Measurements from ENCODE around the gene TTC3.
"Not testable (repeated sequence)": the region's sequence is repeated elsewhere in the genome, so short reads cannot be mapped to it uniquely, and the experiment has no call there.

TTC3 gene

GRCh38 chr21:37119421-37120218, 46.6 kb downstream of the TTC3 start:
- no peak for DNase-seq (ENCODE audit: low spot score)
- no peak for TF ChIP-seq CTCF (IDR thresholded peaks at IDR 0.05; ENCODE audit: extremely low read depth, missing control alignments)

DNA sequence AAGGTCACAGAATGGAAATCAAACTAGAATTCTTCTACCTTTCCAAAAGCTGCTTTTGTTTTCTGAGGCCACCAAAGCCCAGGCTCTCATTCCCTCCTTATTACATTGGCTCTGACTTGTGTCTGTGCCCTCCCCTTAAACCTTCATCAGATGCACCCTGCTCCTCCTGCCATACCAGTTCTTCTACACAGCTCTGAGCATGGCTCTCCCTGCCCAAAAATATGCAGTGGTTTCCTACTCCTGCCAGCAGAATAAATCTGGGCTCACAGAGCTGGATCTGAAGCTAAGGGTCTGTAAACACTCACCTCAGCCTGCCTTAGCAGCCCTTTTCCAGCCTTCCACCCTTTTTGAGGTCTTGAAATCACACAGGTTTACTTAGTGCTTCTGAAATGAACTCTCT, 55.0 kb downstream of the TTC3 start:
- no peak for TF ChIP-seq CTCF (IDR thresholded peaks at IDR 0.05; ENCODE audit: extremely low read depth, missing control alignments)
- no peak for DNase-seq (ENCODE audit: low spot score)

- no peak for TF ChIP-seq CTCF (IDR thresholded peaks at IDR 0.05; ENCODE audit: extremely low read depth, missing control alignments)
- no peak for DNase-seq (ENCODE audit: low spot score)
These were observed 57.9 kb downstream of the TTC3 start for GRCh38 chr21:37130971-37131370.

DNA sequence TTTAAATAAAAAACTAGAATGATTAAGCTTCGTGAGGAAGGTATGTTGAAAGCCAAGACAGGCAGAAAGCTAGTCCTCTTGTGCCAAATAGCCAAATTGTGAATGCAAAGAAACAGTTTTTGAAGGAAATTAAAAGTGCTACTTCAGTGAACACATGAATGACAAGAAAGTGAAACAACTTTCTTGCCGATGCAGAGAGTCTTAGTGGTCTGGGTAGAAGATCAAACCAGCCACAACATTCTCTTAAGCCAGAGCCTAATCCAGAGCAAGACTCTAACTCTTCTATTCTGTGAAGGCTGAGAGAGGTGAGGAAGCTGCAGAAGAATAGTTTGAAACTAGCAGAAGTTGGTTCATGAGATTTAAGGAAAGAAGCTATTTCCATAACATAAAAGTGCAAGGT, 63.2 kb downstream of the TTC3 start:
- no peak for DNase-seq (ENCODE audit: low spot score)

DNA sequence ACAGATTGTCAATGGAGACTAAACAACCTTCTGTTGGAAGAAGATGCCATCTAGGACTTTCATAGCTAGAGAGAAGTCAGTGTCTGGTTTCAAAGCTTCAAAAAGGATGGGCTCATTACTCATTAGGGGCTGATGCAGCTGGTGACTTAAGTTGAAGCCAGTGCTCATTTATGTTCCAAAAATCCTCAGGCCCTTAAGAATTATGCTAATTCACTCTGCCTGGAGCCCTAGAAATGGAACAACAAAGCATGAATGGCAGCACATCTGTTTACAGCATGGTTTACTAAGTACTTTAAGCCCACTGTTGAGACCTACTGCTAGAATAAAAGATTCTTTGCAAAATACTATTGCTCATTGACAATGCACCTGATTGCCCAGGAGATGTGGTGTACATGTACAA, 63.7 kb downstream of the TTC3 start:
- TF ChIP-seq CTCF (IDR thresholded peaks at IDR 0.05; ENCODE audit: extremely low read depth, missing control alignments): no peak
- DNase-seq (ENCODE audit: low spot score): no peak

More for the DNA sequence above, 63.2 kb downstream of the TTC3 start:
- no peak for TF ChIP-seq CTCF (IDR thresholded peaks at IDR 0.05; ENCODE audit: extremely low read depth, missing control alignments)

- DNase-seq (ENCODE audit: low spot score): no peak
- no peak for TF ChIP-seq CTCF (IDR thresholded peaks at IDR 0.05; ENCODE audit: extremely low read depth, missing control alignments)
These were observed 66.1 kb downstream of the TTC3 start for GRCh38 chr21:37139154-37139553.

GRCh38 chr21:37139902-37140301, 66.8 kb downstream of the TTC3 start:
- no peak for DNase-seq (ENCODE audit: low spot score)
- no peak for TF ChIP-seq CTCF (IDR thresholded peaks at IDR 0.05; ENCODE audit: extremely low read depth, missing control alignments)

- not testable (repeated sequence) for DNase-seq (ENCODE audit: low spot score)
These were observed 70.3 kb downstream of the TTC3 start for GRCh38 chr21:37143392-37143791.

Data from GM20000 (cell line).